HEK293 (cell line): ENCODE data around the gene PRELID3B.
A peak's percentile ranks its signal among the peaks of the same experiment; 100 is the strongest.

ENCODE experiments used
- CTCF ChIA-PET: fragments of 350-600 bp; formaldehyde crosslinking; extraction: SDS; loops from one replicate; lab custom pipeline; 2021; ENCODE audit warnings: antibody characterized with exemption; lab: Yijun Ruan, JAX
- POLR2A ChIA-PET: fragments of 300-600 bp; formaldehyde crosslinking; extraction: SDS; loops from one replicate; lab custom pipeline; 2020; ENCODE audit warnings: antibody characterized with exemption, inconsistent platforms; lab: Yijun Ruan, JAX
- H3K27ac ChIP-seq: fragments of 200-500 bp; sonication (Bioruptor generic); 2 replicates; pipeline ENCODE4 v1.5.1; 2014; ENCODE audit warnings: low read depth, low read length, control low read depth, inconsistent platforms; ENCODE audit errors: extremely low read depth
- H3K36me3 ChIP-seq, 2 experiments: fragments of 200-500 bp in 1 of 2; sonication (Bioruptor generic) in 1 of 2; 1 replicate in 1 of 2; 2 replicates in 1 of 2; pipeline ENCODE4 v1.5.1; 2014 to 2017; ENCODE audit warnings: inconsistent platforms in 2 of 2, low read length in 2 of 2; ENCODE audit not compliant: control insufficient read depth in 2 of 2, insufficient read depth in 1 of 2
- H3K4me1 ChIP-seq: fragments of 200-500 bp; sonication (Bioruptor generic); 2 replicates; pipeline ENCODE4 v1.5.1; 2014; ENCODE audit warnings: mild to moderate bottlenecking, low read length, inconsistent platforms; ENCODE audit not compliant: control insufficient read depth, insufficient read depth
- H3K4me3 ChIP-seq: 2 replicates; pipeline ENCODE4 v1.5.1; 2011; ENCODE audit warnings: low read depth, mild to moderate bottlenecking, control low read depth, low read length, moderate library complexity
- H3K9me3 ChIP-seq: fragments of 200-500 bp; sonication (Bioruptor generic); 2 replicates; pipeline ENCODE4 v1.5.1; 2014; ENCODE audit warnings: low read depth, low read length, inconsistent platforms; ENCODE audit not compliant: control insufficient read depth, insufficient read depth
- AEBP2 ChIP-seq: fragments of 450-650 bp; formaldehyde crosslinking; IDR thresholded peaks from 2 replicates; pipeline ENCODE4 v1.5.1; 2016; ENCODE audit warnings: missing biosample characterization, missing genetic modification characterization, borderline replicate concordance
- EGR2 ChIP-seq: fragments of 450-650 bp; formaldehyde crosslinking; IDR thresholded peaks from 2 replicates; pipeline ENCODE4 v1.5.1; 2016; ENCODE audit warnings: low read depth, missing biosample characterization, missing genetic modification characterization
- GFI1B ChIP-seq: fragments of 450-650 bp; formaldehyde crosslinking; IDR thresholded peaks from 2 replicates; pipeline ENCODE4 v1.5.1; 2016; ENCODE audit warnings: missing biosample characterization, missing genetic modification characterization
- HOXD13 ChIP-seq: sonication (generic); formaldehyde crosslinking; IDR thresholded peaks from 2 replicates; pipeline ENCODE4 v1.8.0; 2022; ENCODE audit warnings: missing genetic modification reagents, borderline replicate concordance
- KLF10 ChIP-seq: fragments of 450-650 bp; IDR thresholded peaks from 2 replicates; pipeline ENCODE4 v1.5.1; 2018; ENCODE audit warnings: missing biosample characterization, mild to moderate bottlenecking, missing genetic modification characterization
- MYNN ChIP-seq: fragments of 450-650 bp; formaldehyde crosslinking; IDR thresholded peaks from 2 replicates; pipeline ENCODE4 v1.5.1; 2016; ENCODE audit warnings: missing biosample characterization, missing genetic modification characterization, borderline replicate concordance
- SCRT1 ChIP-seq: fragments of 450-650 bp; formaldehyde crosslinking; IDR thresholded peaks from 2 replicates; pipeline ENCODE4 v1.5.1; 2016; ENCODE audit warnings: missing biosample characterization, missing genetic modification characterization, borderline replicate concordance
- ZBTB8A ChIP-seq: fragments of 450-650 bp; formaldehyde crosslinking; IDR thresholded peaks from 2 replicates; pipeline ENCODE4 v1.5.1; 2016; ENCODE audit warnings: missing biosample characterization, missing genetic modification characterization
- ZFHX2 ChIP-seq: fragments of 450-650 bp; formaldehyde crosslinking; conservative IDR thresholded peaks from 2 replicates; pipeline ENCODE4 v1.5.1; 2016; ENCODE audit warnings: missing biosample characterization, missing genetic modification characterization
- ZNF223 ChIP-seq: fragments of 450-650 bp; formaldehyde crosslinking; IDR thresholded peaks from 2 replicates; pipeline ENCODE4 v1.5.1; 2016; ENCODE audit warnings: missing biosample characterization, missing genetic modification characterization
- ZNF341 ChIP-seq: fragments of 450-650 bp; formaldehyde crosslinking; IDR thresholded peaks from 2 replicates; pipeline ENCODE4; 2016; ENCODE audit warnings: low read depth, missing biosample characterization, missing genetic modification characterization
- ZNF544 ChIP-seq: fragments of 450-650 bp; formaldehyde crosslinking; IDR thresholded peaks from 2 replicates; pipeline ENCODE4 v1.5.0; 2017; ENCODE audit warnings: missing biosample characterization, missing genetic modification characterization
- ZNF549 ChIP-seq: fragments of 450-650 bp; IDR thresholded peaks from 2 replicates; pipeline ENCODE4 v1.5.1; 2018; ENCODE audit warnings: missing biosample characterization, missing genetic modification characterization, mild to moderate bottlenecking, inconsistent platforms, moderate library complexity
- ZNF654 ChIP-seq: fragments of 450-650 bp; formaldehyde crosslinking; IDR thresholded peaks from 2 replicates; pipeline ENCODE4 v1.5.1; 2016; ENCODE audit warnings: low read depth, missing biosample characterization, missing genetic modification characterization
- ZNF777 ChIP-seq: fragments of 450-650 bp; formaldehyde crosslinking; IDR thresholded peaks from 2 replicates; pipeline ENCODE4 v1.5.1; 2017; ENCODE audit warnings: missing biosample characterization, missing genetic modification characterization, borderline replicate concordance
- ZSCAN18 ChIP-seq: fragments of 450-650 bp; formaldehyde crosslinking; IDR thresholded peaks from 2 replicates; pipeline ENCODE4 v1.5.1; 2016; ENCODE audit warnings: missing biosample characterization, missing genetic modification characterization
- TF ChIP-seq, protein P1 (sequence below): fragments of 450-650 bp; formaldehyde crosslinking; IDR thresholded peaks from 2 replicates; pipeline ENCODE4 v1.5.1; 2017; ENCODE audit warnings: missing biosample characterization, missing genetic modification characterization
- TF ChIP-seq, protein P2 (sequence below): fragments of 450-650 bp; formaldehyde crosslinking; conservative IDR thresholded peaks from 2 replicates; pipeline ENCODE4 v1.5.1; 2016; ENCODE audit warnings: low read depth, missing biosample characterization, missing genetic modification characterization

PRELID3B gene

GRCh38 chr20:59003836-59004492 is 38.6 kb downstream of the PRELID3B start:
- Histone ChIP-seq H3K4me1 (peaks cover 5% of the 10 kb centered on the region; the same call in 1 of the 2 replicates), H3K36me3 (peaks cover 0 to 20% of the 10 kb centered on the region in 2 experiments; a peak in 2 of 3 replicates), H3K4me3 (no peak overlapping the region), H3K9me3 (no peaks in the 10 kb centered on the region), H3K27ac (no peak overlapping the region)
- TF ChIP-seq ZNF777 (tag by site-specific recombination) (no peak), AEBP2 (tag by site-specific recombination) (no peak), EGR2 (peak; percentile 84), ZFHX2 (tag by site-specific recombination) (peak; percentile 54)
- TF ChIP-seq, protein P1, sequence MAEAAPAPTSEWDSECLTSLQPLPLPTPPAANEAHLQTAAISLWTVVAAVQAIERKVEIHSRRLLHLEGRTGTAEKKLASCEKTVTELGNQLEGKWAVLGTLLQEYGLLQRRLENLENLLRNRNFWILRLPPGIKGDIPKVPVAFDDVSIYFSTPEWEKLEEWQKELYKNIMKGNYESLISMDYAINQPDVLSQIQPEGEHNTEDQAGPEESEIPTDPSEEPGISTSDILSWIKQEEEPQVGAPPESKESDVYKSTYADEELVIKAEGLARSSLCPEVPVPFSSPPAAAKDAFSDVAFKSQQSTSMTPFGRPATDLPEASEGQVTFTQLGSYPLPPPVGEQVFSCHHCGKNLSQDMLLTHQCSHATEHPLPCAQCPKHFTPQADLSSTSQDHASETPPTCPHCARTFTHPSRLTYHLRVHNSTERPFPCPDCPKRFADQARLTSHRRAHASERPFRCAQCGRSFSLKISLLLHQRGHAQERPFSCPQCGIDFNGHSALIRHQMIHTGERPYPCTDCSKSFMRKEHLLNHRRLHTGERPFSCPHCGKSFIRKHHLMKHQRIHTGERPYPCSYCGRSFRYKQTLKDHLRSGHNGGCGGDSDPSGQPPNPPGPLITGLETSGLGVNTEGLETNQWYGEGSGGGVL (tag by site-specific recombination), result no peak
- CTCF ChIA-PET, result no interaction called here
- POLR2A ChIA-PET, result no interaction called here

DNA sequence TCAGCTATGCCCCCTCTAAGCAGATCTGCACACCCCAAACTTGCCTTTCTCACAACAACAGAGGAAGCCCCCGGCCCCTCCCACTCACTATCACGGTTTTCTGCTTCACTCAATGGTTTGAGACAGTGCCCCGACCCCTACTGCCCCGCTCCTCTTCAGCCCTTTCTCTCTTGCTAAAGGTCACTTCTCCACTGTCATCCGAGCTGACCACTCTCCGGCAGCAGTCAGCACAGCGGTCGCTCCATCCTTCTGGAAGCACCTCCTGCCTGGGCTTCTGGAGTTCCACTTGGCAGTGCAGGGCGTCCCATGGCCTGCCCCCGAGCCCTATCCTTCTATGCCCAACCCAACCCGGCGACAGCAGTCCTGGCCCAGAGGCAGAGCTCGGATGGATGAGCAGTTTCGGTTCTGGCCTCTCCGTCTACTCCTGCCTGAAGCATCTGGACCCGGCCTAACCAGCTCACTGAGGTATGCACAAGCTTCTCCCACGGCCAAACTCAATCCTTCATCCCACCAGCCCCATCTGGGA is 39.6 kb downstream of the PRELID3B start:
- POLR2A ChIA-PET, result no interaction called here
- TF ChIP-seq EGR2, result 0 out of 2 replicates have a peak, but pooled peaks have one; percentile 38
- no peak for TF ChIP-seq GFI1B

DNA sequence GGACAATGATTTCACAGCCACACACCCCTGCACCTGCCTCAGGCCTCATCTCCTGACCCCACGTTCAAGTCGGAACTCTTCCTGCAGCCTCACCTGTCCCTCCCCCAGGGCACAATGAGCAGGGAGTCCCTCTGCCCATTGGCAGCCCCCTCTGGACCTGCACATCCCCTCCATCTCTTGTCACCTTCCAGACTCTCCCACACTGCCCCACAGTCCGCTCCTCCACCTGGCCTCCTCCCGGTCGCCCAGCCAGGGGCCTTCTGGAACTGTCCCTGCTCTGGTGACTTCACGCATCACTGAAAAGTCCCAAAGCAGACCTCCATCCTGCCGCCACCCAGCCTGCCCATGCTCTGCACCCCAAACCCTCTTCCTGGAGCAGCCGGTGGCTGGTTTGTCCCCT is 40.2 kb downstream of the PRELID3B start:
- peaks cover 4 to 26% of the 10 kb centered on the region in 2 experiments for H3K36me3 ChIP-seq
- no peaks in the 10 kb centered on the region for H3K9me3 ChIP-seq
- no peak overlapping the region for H3K4me3 ChIP-seq
- POLR2A ChIA-PET, result interaction anchor here (0.5 kb wide), 1 partner anchor 140 kb away, joined by 4 read pairs; no protein-coding TSS in a partner anchor
- CTCF ChIA-PET, result no interaction called here
- no peak overlapping the region for H3K27ac ChIP-seq
- H3K4me1 ChIP-seq, result peaks cover 5% of the 10 kb centered on the region; the same call in 1 of the 2 replicates
- TF ChIP-seq ZNF223 (tag by site-specific recombination) (no peak), ZNF544 (tag by site-specific recombination) (no peak), ZNF341 (tag by site-specific recombination) (no peak), MYNN (no peak), ZSCAN18 (no peak), SCRT1 (tag by site-specific recombination) (no peak), KLF10 (no peak), HOXD13 (CRISPR knock-in tag) (no peak), ZBTB8A (tag by site-specific recombination) (no peak), ZNF654 (tag by site-specific recombination) (no peak), ZNF549 (no peak)
- TF ChIP-seq, protein P2, sequence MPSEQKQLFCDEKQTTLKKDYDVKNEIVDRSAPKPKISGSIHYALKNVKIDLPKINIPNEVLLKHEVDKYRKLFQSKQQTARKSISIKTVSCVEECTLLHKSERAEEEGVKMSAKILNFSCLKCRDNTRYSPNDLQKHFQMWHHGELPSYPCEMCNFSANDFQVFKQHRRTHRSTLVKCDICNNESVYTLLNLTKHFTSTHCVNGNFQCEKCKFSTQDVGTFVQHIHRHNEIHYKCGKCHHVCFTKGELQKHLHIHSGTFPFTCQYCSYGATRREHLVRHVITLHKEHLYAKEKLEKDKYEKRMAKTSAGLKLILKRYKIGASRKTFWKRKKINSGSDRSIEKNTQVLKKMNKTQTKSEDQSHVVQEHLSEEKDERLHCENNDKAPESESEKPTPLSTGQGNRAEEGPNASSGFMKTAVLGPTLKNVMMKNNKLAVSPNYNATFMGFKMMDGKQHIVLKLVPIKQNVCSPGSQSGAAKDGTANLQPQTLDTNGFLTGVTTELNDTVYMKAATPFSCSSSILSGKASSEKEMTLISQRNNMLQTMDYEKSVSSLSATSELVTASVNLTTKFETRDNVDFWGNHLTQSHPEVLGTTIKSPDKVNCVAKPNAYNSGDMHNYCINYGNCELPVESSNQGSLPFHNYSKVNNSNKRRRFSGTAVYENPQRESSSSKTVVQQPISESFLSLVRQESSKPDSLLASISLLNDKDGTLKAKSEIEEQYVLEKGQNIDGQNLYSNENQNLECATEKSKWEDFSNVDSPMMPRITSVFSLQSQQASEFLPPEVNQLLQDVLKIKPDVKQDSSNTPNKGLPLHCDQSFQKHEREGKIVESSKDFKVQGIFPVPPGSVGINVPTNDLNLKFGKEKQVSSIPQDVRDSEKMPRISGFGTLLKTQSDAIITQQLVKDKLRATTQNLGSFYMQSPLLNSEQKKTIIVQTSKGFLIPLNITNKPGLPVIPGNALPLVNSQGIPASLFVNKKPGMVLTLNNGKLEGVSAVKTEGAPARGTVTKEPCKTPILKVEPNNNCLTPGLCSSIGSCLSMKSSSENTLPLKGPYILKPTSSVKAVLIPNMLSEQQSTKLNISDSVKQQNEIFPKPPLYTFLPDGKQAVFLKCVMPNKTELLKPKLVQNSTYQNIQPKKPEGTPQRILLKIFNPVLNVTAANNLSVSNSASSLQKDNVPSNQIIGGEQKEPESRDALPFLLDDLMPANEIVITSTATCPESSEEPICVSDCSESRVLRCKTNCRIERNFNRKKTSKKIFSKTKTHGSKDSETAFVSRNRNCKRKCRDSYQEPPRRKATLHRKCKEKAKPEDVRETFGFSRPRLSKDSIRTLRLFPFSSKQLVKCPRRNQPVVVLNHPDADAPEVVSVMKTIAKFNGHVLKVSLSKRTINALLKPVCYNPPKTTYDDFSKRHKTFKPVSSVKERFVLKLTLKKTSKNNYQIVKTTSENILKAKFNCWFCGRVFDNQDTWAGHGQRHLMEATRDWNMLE, result no peak

More for the DNA sequence above, 39.6 kb downstream of the PRELID3B start:
- Histone ChIP-seq H3K4me1 (peaks cover 5% of the 10 kb centered on the region; the same call in 1 of the 2 replicates), H3K36me3 (peaks cover 0 to 20% of the 10 kb centered on the region in 2 experiments; a peak in 2 of 3 replicates), H3K9me3 (no peaks in the 10 kb centered on the region), H3K27ac (no peak overlapping the region), H3K4me3 (no peak overlapping the region)
- CTCF ChIA-PET, result interaction anchor here (0.7 kb wide), 1 partner anchor 424 kb away, joined by 3 read pairs; no protein-coding TSS in a partner anchor
